ENCODE results near the gene TNXB.
A peak's percentile ranks its signal among the peaks of the same experiment; 100 is the strongest.
"Not testable (repeated sequence)": the region's sequence is repeated elsewhere in the genome, so short reads cannot be mapped to it uniquely, and the experiment has no call there.

The TNXB gene

GRCh38 chr6:32037598-32038524 lies 71.3 kb downstream of the TNXB start, which contains the start of gene CYP21A2:
TSS of gene CYP21A2 (plus strand) at chr6:32038415. CDS start at chr6:32038423, 8 bp downstream.
- DNase-seq: not testable (repeated sequence)

DNA sequence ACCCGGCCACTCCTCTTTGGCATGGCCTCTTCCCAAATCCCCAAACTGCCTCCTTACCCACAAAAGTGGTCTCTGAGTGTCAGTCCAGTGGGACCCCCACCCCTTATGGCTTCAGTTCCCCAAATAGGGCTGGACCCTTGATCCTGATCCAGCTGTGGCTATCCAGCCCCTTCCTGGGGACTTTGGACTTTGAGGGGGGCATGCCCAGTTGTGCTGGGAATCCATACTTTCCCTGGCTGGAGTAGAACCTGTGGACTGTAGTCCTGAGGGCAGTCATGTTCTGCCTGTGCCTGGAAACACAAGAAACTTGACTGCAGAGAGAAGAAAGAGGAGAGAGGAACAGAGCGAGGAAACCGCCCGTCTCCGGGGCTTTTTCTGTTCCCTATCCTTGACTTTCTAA lies 72.0 kb downstream of the TNXB start:
- not testable (repeated sequence) for DNase-seq

- not testable (repeated sequence) for DNase-seq
Observed at GRCh38 chr6:32035283-32036013, 73.7 kb downstream of the TNXB start.

DNA sequence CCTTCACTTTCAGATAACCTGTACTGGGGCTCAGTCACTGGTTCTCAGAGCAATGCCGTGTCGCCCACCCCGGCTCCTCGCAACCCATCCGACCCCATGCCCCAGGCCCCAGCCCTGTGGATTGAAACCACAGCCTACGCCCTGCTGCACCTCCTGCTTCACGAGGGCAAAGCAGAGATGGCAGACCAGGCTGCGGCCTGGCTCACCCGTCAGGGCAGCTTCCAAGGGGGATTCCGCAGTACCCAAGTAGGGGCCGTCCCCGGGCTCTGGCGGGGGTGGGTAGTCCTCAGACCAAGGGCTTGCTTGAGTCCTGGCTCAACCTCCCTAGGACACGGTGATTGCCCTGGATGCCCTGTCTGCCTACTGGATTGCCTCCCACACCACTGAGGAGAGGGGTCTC lies 79.6 kb downstream of the TNXB start:
- DNase-seq: not testable (repeated sequence)

- peak; percentile 3 for DNase-seq
Observed at GRCh38 chr6:32028631-32029030, 80.5 kb downstream of the TNXB start.

DNA sequence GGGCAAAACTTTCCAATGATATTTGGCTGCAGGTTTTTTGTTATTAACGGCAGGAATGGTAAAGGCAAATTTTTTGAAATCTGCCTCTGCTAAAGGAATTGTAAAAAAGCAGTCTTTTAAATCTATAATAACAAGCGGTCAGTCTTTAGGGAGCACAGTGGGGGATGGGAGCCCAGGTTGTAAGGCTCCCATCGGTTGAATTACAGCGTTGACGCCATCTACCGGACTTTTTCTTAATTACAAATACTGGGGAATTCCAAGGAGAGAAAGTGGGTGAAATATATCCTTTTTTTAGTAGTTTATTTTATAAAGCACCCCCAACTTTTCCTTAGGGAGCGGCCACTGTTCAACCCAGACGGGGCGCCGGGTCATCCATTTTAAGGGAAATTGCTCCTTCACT lies 87.0 kb downstream of the TNXB start:
- DNase-seq: not testable (repeated sequence)

DNA sequence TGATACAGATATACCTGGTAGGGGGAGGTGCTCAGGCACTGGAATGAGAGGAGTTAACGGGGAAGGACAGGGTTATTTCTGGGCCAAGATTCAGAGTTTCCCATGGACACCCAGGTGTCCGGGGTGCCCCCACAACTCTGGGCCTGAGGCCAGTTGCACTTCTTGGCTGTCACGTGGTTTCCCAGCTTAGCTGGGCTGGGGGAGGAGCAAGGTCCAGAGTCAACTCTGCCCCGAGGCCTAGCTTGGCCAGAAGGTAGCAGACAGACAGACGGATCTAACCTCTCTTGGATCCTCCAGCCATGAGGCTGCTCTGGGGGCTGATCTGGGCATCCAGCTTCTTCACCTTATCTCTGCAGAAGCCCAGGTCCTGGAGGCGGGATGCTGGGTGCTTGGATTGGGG lies 94.6 kb downstream of the TNXB start, which contains the start of gene C4B:
C4B (plus strand) TSS at position 249 of the 400 bp plus-strand sequence; CDS start at position 300, 51 bp downstream.
- not testable (repeated sequence) for DNase-seq

DNA sequence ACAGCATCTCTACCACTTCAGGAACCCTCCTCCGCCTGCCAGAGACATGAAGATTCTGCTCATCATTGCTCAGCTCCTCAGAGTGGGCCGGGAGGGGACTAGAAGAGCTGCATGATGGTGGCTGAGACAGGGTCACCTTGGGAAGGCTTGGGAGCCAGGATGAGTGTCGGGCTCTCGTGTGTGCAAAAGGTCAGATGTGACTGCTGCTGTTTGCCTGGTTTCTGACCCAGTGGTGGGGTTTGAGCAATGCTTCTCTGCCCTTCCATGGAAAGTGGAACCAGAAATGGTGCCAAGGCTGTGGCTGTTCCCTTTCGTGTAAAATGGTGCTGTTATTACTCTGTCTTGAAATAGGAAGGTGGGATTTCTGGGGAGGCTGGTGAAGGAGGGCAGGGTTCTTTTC lies 95.4 kb downstream of the TNXB start:
- not testable (repeated sequence) for DNase-seq

GRCh38 chr6:32012941-32013617 lies 96.1 kb downstream of the TNXB start:
- DNase-seq: not testable (repeated sequence)

DNA sequence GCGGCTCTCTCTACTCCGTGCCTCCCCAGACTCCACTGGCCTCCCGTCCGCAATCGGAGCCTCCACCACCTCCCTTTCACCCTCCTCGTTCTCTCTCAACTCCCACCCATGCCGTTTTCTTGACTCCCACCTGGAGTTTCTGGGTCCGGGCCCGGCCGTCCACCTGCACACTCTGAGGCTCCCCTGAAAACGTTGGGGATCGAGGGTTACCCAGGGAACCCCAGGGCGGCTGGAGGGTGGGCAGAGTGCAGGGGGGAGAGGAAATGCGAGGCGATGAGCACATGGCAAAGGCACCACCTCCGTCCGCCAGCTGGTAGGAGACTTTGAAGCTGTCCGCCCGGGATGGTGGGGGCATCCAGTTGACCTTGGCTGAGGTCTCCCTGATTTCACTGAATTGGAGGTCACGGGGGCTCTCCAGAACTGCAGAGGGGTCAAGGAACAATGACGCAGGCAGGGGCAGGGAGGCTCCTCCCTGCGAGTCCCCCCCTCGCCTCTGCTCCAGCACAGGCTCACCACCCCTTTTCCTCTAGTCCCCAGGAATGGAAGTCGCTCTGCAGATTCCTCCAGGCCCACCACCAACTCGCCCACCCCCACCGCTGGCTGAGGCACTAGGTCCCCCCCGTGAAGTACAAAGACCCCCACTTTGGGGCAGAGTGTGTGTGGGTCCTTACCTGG lies 98.1 kb downstream of the TNXB start:
- DNase-seq: not testable (repeated sequence)

- not testable (repeated sequence) for DNase-seq
Observed at GRCh38 chr6:32009537-32009936, 99.6 kb downstream of the TNXB start.

DNA sequence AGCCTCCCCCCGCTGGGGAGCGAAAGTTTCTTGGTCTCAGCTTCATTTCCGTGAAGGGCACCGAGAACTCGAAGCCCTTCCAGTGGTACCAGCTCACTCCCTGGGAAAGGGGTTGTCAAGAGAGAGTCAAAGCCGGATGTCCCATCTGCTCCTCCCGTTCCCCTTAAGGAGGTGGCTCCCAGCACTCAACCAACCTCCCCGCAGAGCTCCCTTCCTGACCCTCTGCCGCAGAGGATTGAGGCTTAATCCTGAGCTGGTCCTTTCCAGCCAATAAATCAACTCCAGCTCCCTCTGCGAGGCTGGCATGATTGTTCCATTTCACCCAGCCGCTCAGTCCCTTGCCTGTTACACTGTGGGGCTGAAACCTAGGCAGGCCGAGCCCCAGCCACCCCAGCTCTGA lies 100.5 kb downstream of the TNXB start:
- DNase-seq: not testable (repeated sequence)

GRCh38 chr6:32008037-32008436 lies 101.1 kb downstream of the TNXB start:
- not testable (repeated sequence) for DNase-seq

GRCh38 chr6:32007086-32007485 lies 102.1 kb downstream of the TNXB start:
- not testable (repeated sequence) for DNase-seq

GRCh38 chr6:32005991-32006529 lies 103.1 kb downstream of the TNXB start:
- not testable (repeated sequence) for DNase-seq

DNA sequence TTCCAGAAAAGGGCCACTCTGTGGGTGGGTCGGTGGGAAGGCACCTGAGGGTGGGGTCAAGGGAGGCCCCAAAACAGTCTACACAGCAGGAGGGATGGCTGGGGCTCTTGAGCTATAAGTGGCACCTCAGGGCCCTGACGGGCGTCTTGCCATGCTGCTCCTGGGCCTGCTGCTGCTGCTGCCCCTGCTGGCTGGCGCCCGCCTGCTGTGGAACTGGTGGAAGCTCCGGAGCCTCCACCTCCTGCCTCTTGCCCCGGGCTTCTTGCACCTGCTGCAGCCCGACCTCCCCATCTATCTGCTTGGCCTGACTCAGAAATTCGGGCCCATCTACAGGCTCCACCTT lies 103.6 kb downstream of the TNXB start:
- not testable (repeated sequence) for DNase-seq

GRCh38 chr6:32004864-32005537 lies 104.1 kb downstream of the TNXB start:
- DNase-seq: not testable (repeated sequence)

GRCh38 chr6:32004393-32004792 lies 104.7 kb downstream of the TNXB start:
- not testable (repeated sequence) for DNase-seq

GRCh38 chr6:32003301-32003700 lies 105.8 kb downstream of the TNXB start:
- DNase-seq: not testable (repeated sequence)

DNA sequence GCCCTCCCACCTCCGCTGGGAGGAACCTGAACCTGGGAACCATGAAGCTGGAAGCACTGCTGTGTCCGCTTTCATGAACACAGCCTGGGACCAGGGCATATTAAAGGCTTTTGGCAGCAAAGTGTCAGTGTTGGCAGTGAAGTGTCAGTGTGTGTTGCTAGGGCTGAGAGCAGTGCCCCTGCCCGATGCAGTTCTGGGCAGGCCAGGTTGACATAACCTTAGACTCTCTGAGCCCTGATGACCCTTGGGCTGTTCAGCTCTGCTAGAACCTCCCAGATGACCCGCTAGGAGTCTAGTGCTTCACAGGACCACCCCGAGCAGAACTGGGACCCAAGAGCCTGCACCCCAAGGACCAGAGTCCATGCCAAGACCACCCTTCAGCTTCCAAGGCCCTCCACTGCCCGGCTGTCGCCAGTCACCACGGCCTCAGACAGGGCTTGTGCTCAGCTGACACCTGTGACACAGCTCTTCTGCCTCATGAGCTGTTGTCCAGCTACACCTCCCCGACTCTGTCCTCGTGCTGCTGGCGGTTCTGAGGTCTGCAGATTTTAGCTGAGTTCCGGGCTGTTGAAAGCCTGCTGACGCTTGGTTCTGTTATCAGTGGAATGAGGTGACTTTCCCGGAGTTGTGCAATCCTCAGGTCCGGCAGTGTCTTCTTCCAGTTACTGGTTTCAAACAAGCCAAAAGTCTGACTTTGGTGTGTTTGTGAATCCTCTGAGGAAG lies 106.4 kb downstream of the TNXB start:
- not testable (repeated sequence) for DNase-seq

- not testable (repeated sequence) for DNase-seq
Observed at GRCh38 chr6:31996385-31996784, 112.8 kb downstream of the TNXB start.

Measured in NCI-H1105 treated with DMSO at 0.1 percent for 48 hours (cell line).